CMK (cell line): ENCODE measurements around the gene DNAJC7.
"Not testable (repeated sequence)": the region's sequence is repeated elsewhere in the genome, so short reads cannot be mapped to it uniquely, and the experiment has no call there.

Experiments
- DNase-seq: peaks from one replicate; pipeline ENCODE4 v3.0.0-alpha.2; 2010; ENCODE audit warnings: low read depth

DNAJC7 gene

DNA sequence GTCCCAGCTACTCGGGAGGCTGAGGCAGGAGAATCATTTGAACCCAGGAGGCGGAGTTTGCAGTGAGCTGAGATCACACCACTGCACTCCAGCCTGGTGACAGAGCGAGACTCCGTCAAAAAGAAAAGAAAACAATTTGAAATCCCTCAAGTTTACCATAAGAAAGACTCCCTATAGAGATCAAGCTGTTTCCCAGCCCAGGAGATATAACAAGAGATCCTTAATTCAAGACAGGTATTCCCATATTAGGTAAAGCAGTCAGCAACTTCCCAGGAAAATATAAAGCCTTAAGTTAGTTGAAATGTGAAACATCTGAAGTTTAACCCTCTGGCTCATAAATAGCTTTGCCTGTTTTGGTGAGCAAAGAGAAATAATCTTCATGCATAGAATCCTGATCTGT lies 4.9 kb downstream of the DNAJC7 start:
- DNase-seq = not testable (repeated sequence)

DNA sequence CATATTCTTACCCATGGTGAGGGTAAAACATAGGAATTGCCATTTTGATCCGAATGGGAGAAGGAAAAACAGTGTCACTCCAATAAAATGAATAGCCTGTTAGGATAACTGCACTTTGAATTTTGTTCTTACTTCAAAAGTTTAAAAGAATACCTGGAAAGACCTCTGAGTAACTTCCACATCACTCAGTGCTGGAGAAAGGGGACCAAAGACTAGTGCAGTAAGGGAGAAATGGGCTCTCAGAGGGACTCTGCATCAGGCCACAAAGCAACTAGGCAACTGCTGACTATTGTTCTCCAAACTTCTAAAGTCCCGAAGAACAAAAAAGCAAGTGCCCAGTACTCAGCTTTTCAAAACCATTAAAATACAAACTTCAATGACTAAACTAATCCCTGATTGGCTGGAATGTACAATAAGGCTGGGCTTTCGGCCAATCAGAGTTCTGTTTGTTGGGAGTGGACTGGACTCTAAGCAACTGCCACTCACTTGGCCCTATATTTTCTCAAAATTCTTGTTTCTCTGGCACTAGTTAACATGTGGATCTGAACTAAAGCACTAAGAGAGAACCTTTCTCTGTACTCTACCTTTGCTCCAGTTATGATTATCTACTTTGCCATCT lies 6.2 kb downstream of the DNAJC7 start:
- DNase-seq = no peak

DNA sequence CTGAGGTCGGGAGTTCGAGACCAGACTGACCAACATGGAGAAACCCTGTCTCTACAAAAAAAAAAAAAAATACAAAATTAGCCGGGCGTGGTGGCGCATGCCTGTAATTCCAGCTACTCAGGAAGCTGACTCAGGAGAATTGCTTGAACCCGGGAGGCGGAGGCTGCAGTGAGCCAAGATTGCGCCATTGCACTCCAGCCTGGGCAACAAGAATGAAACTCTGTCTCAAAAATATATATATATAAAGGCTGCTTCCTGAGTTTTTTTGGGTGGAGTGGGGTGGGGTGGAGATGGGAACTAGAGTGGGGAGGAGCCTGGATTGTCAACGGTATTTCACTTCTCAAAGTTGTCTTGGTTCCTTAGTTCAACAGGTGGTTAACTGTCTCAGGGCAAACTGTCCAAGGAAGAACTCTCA lies 7.0 kb downstream of the DNAJC7 start:
- not testable (repeated sequence) for DNase-seq

DNA sequence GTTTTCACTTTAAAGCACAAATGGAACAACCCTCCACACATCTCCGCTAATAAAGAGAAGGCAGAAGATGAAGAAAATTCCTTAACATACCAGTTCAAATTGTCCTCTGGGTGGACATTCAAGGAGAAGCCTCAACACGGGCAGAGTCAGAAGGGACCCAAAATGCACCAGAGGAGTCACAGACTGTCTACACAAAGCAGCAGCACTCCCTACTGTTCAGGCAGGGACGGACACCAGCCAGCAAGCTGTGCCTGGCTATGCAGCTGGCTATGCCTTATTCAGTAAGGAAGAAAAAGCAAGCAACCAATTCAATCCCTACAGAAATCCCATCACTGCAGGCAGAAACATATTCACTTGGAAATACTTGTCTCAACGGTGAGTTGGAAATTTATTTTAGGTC lies 8.1 kb downstream of the DNAJC7 start:
- DNase-seq = no peak

DNA sequence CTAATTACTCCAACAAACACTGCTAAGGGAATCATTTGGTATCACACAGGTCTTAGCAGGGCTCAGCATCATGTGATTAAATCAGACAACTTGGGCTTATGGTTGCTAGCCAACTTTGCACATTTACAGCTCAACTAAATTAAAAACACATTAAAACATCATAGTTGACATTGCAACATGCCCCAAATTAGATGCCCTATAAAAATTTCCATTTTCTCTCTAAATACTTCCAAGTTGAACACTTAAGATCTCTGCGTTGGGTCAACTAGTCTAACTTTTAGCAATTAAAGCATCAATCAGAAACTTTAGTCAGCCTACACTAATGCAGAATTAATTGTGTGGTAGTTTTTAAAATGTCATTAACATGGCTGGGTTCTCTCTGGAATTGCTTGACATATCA lies 12.1 kb downstream of the DNAJC7 start:
- DNase-seq = no peak

DNA sequence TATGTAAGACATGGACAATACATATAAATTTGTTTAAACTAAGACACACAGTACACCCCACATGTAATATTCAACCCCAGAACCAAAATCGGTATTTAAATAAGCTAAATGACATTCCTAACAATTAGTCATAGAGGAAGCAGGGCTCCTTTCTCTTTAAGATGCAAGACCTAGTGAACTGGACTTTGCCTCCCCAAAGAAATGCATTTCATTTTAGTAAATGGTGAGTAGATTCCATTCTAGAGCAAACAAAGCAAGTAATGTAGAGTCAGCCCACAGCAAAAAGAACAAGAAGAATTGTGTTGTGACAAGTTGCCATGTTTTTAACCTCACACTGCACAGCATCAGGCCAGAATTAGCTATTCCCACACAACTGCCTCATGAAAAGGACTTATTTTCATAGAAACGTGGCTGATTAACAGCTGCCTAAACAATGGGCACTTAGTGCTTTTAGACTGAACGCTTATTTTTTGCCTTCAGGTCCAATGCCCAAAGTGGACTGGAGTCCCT lies 14.4 kb downstream of the DNAJC7 start:
- DNase-seq = no peak

DNA sequence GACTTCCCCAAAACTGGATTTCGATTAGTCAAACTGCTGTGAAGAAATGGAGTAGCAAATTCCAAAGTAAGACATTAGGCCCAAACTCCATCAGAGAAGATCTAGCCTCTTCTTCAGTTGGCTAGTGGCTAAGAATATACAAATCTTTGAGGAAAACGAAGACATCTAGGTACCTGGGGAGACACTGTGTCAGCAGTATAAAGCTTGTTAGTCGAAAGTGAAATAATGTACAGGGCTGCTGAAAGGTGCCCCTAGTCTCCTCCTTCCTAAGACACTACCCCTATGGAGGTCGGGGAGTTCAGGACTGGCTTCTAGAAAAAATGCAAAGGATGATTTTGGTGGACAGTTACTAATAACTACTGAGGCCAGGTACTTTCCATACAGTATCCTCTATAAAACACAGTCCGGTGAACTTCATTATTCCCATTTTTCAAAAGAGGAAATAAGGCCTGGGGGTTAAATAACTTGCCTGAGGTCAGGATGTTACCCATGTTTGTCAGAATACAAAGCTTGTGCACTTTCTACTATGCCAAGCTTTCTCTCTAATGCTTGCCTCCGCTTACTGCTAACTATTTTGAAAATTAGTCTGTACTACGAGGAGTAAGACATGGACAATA lies 15.0 kb downstream of the DNAJC7 start:
- no peak for DNase-seq

DNA sequence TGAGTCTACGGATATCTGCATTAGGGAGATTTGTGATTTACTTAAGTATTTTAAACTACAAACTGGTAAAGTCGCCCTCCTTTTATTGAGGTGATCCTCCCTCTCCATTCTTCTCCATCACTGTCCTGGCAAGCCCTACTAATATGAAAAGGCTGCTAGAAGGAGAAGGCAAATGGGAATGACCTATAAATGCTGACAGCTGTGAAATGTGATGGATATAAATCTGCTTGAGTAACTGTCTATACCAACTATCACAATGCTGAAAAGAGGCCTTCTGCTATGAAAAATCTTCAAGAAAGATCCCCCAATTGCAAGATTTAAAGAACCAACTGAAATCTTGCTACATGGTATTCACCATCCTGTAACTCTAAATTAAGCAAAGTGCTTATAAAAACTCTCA lies 15.5 kb downstream of the DNAJC7 start:
- no peak for DNase-seq

DNA sequence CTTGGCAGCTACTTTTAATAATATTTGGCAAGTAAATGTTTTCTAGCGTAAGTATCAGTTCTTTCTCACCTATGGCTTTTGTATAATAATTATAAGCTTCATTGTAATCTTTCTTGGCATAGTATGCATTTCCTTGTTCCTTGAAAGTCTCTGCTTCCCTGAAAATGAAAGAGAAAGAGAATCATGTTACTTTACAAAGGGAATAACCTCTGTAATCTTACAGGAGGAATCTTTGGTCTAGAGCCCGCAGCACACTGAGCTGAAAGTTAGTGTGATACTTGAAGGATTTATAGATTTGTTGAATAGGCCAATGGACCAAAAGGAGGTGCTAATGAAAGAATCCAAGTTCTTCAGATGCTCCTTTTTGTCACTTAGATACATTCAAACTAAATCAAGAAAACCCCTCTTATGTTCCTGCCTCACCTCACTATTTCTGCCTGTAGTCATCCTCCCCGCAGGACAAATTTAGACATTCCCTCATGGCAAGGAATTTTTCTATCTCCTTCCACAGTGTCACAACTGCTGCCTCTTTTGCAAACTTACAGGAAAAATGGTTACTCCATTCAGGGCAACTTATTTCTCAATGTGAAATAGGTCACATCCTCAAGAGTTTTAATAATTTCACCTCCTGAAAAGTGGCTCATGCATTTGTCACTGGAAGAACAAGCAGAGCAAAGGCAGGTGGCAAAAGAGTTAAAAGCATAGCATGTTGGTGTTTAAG lies 16.7 kb downstream of the DNAJC7 start:
- DNase-seq = no peak

DNA sequence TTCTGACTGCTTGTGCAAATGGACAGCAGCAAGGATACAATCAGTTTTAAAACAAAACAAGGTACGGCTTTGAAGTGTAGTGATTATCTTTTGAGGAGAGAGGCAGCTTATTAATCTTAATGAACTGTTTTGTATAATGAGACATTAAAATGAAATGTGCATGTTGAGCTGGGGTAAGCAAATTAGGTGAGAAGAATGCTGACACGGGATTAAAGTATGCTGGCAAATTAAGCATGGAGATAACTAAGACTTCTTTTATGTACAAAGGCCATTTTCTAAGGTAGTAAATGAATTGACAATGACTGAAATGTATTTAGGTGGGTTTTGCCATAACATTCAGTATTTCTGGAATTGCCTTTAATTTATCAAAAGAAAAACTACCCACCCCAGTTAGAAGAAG lies 18.7 kb downstream of the DNAJC7 start:
- no peak for DNase-seq

DNA sequence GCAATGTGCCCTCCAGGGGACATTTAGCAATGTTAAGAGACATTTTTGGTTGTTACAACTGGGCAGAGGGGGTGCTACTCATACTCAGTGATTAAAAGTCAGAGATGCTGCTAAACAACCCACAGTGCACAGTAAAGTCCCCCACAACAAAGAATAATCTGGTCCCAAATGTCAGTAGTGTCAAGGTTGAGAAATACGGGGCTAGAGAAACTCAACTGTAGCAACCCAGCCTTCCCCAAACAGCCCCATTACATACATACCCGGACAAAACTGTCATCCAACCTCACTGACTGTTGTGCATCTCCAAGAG lies 20.4 kb downstream of the DNAJC7 start:
- no peak for DNase-seq

DNA sequence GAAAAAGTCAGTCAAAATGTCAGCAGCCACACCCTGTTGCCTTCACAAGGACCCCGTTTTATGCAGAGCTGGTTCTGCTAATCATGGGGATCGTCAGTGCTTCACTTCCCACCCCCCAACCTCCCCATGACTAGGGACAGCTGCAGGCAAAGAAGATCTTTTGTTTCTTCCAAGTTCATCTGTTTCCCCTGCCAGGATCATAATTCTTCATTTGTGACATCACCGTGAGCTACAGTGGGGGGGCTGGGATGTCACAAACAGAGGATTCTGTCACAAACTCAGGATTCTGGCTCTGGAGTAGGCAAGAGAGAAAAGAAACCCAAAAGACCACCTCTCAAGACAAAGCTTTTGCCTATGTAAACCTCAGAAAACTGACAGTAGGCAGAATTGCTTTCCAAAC lies 24.7 kb downstream of the DNAJC7 start:
- DNase-seq = no peak

DNA sequence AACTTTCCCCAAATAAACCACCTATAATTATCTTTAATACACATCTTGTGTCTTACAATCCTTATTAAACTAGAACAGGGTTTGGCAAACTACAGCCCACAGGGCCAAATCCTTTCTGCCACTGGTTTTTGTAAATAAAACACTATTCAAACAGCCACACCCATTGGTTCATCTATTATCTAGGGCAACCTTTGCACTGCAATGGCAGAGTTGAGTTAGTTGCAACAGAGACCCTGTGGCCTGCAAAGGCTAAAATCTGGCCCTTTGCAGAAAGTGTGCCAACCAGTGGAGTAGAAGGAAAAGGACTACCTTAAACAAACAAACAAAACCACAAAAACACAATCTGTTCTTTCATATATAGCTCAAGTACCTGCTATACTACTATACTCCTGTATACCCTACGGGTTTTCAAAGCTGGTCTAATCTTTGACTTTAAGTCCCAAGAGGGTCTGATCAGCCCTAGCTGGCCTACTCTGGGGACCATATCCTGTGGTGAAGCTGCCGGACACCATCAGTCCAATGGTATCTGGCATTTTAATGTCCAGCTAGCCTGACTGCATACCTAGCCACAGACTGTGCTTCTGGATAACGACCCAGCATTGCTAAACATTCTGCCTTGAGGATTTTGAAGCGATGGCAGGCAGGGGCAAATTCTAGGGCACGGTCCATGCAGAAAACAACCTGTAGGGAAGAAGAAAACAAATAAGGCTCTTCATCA lies 27.4 kb downstream of the DNAJC7 start:
- DNase-seq = no peak

DNA sequence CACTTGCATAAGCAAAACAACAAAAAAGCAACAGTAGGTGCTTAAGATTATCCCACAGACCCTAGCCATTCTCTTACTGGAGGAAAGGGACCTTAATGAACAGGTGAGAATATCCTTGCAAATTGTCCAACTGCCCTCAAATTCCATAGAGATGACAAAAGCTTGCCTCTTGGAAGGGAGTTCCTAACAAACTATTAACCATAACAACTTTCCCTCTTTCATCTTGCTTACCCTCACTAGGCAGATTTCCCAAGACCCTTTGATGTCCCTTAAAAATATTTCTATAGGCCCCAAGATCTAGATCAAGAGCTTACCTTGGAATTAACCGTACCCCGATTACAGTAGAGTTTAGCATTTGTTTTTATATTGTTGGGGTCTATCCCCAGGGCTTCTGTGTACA lies 28.8 kb downstream of the DNAJC7 start:
- no peak for DNase-seq

DNA sequence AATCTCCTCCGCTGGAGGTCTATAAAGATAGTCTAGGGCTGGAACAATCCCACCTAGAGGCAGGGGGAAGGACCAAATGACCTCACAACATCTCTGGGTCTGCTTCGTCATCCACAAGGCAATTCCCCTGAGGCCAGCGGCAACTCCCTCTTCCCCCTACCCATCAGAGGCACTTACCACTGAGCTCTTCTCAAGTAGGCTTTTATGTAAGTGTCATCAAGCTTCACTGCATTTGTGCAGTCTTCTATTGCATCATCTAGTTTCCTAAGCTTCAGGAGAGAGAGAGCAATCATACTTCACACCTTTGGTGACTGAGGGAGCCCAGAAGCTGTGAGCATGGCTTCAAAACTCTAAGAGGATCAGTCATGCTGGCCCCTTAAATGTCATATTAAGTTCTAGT lies 29.6 kb downstream of the DNAJC7 start:
- no peak for DNase-seq

DNA sequence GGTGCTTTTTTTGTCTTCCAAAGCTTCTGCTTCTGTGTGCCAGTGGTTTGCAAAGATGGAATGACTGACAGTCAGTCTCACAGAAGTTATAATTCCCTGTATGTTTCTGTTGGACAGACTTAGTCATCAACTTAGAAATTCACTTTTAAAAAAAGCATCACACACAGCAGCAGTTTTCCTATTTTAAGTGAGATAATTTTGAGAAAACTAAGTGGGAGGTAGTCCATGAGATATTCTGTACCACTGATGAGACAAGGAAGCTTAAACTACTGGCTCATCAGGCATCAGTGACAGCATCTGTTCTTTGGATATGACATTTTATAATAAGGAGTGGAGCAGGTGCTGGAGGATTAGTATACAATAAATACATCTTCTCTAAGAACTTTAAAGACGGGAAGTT lies 30.6 kb downstream of the DNAJC7 start:
- no peak for DNase-seq

DNA sequence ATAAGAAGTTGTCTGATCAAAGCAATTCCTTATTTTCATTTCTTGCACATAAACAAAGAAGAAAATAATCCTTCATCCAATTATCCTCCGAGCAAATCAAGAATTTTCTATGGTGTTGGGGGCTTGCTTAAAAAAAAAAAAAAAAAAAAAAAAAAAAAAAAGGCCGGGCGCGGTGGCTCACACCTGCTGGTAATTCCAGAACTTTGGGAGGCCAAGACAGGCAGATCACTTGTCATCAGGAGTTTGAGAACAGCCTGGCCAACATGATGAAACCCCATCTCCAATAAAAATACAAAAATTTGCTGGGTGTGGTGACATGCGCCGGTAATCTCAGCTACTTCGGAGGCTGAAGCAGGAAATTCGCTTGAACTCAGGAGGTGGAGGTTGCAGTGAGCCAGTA lies 31.3 kb downstream of the DNAJC7 start:
- no peak for DNase-seq

DNA sequence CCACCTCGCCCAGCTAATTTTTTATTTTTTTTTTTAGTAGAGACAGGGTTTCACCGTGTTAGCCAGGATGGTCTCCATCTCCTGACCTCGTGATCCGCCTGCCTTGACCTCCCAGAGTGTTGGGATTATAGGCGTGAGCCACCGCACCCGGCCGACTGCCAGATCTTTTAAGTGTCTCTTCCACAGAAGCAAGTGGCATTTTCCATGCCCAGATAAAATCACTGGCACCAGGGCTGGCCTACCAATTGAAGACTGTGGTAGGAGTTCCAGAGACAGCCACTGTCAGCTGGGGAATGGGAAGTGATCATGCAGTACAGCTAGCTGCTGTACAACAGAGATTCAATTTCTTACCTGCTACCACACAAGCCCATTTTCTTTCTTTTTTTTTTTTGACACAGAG lies 32.8 kb downstream of the DNAJC7 start:
- DNase-seq = no peak

DNA sequence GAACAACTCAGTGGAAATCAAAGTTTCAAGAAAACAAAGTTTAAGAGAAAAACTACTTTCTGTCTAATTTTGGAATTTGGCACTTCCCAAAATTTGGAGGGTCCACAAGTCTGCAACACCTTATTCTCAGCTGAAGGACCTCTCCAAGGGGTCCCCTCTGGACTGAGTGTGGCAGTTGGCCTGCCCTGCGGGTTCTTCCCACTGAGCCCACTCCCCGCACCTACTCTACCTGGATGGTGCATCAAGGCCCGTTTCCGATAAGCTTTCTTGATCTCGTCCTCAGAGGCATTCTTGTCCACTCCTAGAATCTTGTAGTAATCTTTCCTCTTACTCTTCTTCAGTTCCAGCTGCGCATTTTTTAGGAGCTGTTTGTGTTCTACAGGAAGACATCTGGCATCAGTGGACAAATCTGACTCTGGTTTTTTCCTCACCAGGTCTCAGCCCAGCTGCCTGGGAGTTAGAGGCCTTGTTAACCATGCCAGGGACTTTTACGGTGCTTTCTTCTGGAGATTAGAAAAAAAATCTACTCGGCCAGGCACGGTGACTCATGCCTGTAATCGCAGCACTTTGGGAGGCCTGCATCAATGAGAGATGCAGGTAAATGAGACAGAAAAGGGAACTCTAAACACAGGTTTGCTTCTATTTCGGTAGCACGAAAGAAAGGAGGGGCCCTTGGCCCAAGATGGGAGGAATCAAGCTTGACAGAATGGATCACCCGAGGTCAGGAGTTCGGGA lies 35.0 kb downstream of the DNAJC7 start:
- DNase-seq = no peak

DNA sequence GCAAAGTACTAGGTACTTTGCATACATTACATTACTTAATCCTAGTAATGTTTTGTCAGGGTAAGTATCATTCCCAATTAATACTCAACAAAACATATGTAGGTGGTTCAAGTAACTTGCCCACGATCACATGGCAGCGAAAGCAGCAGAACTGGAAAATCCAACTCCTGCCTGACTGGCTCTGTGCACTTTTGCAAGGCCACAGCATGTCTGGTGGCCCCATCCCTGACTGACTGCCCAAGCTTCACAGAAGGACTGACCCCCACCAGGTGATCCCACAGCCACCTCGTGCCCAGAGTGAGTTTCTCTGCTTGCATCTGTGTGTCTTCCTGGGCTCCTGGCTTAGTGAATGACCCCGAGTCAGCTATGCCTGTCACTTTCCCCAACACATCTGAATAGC lies 39.2 kb downstream of the DNAJC7 start:
- DNase-seq = no peak

DNA sequence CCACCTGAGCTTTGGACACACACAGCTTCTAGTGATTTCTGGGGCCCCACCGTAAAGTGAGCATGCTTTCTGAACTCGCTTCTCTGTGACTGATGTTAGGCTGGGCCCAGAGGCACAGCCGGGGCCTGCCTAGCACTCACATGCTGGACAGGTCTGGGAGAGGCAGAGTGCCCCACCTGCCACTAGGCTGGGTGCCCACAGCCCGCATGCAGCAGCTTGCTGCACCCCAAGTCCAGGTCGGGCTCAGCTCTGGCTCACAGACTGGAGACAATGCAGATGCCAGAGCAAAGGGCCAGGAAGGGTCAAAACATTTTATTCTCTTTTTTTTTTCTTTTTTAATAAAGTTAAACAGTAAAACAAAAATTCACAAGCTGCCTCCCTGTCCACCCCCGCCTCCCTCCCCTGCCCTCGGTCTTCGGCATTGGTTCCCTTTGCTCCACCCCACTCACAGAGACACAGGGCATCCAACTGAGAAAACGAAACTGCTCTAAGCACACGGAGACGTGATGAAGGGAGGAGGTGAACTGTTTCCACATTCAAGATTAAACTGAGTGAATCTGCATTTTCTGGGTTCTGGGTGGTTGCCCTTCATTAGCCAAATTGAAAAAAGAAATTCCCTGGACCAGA lies 41.0 kb downstream of the DNAJC7 start:
- no peak for DNase-seq
